Left kidney (tissue), 2 donors: ENCODE results near the gene RAB7A. TPM values are rescaled to one million over a fixed set of nuclear protein-coding genes. Genes with fewer than 3 reads are reported as not detected.
A peak's percentile ranks its signal among the peaks of the same experiment; 100 is the strongest.

Experiments
- DNase-seq: peaks from one replicate; pipeline ENCODE4 v3.0.0-alpha.2; 2013
- polyA plus RNA-seq: library from polyadenylated mRNA; unstranded; fragments of 120-200 nt; gene quantifications from one replicate; pipeline ENCODE4 v1.2.1, GENCODE V29; 2013; ENCODE audit not compliant: insufficient read length

RAB7A gene
- polyA plus RNA-seq, 1 donor, result 262 TPM

DNA sequence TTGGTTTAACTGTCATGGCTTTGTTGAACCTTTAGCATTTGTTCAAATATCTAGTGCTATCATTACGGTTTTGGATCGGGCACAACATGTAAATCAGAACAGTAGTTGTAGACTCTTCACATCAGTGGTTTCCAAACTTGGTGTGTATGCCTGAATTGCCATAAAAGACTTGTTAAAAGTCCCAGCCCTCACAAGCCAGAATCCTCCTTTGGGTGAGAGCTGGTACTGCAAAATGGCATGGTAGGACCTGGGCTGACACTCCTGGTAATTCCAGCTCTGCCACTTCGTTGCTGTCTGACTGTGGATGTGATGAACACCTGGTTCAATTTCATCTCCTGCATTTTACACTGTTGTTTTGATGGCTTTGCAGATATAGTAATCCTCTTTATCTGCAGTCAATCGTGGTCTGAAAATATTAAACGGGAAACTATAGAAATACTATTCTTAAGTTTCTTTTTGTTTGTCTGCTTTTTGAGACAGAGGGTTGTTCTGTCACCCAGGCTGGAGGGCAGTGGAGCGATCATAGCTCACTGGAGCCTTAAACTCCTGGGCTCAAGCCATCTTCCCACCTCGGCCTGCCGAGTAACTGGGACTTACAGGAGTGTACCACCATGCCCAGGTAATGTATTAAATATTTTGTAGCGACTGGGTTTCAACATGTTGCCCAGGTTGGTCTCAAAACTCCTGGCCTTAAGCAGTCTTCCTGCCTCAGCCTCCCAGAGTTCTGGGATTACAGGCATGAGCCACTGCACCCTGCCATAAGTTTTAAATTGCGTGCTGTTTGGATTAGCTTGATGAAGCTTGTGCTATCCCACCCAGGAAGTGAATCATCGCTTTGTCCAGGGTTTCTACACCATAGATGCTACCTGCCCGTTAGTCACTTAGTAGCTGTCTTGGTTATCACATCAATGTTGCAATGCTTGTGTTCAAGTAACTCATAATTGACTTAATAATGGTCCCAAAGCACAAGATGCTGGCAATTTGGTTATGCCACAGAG lies 61.6 kb downstream of the RAB7A start:
- no peak for DNase-seq

- no peak for DNase-seq
Observed at GRCh38 chr3:128788268-128788869, 62.4 kb downstream of the RAB7A start.

DNA sequence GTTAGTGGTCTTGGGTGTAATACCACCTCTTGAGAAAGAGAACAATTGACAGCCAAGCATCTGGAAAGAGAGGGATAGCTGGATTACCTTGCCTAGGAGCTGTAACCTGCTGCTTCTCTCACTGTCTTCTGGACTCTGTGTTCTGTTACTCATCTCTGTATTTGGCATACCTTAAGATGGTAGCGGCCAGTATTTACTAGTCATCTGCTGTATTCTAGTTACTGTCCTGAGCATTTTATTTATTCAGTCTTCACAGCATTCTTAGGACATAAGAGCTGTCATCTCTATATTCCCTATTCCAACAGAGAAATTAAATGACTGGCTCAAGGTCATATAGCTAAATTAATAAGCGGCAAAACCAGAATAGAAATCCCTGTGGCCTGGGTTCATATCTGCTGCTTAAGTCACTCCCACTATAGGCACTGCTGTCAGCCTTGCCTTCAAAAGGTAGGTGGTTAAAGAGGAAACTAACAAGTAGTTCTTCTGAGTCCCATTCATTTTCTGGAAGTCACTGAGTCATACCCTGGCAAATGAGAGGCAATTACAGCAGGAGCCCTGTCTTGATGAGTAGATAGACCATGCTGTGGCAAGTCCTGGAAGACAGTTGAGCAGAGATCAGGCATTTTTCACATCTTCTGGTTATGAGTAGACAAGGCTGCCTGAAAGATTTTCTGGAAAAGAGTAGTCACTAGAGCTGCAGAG lies 68.2 kb downstream of the RAB7A start:
- no peak for DNase-seq

GRCh38 chr3:128794770-128795649 lies 69.0 kb downstream of the RAB7A start:
- DNase-seq, result peak; percentile 59

GRCh38 chr3:128799653-128800052 lies 73.7 kb downstream of the RAB7A start:
- DNase-seq, result no peak

GRCh38 chr3:128800241-128801187 lies 74.5 kb downstream of the RAB7A start:
- no peak for DNase-seq

GRCh38 chr3:128801779-128802380 lies 75.9 kb downstream of the RAB7A start:
- DNase-seq, result no peak

- no peak for DNase-seq
Observed at GRCh38 chr3:128803307-128803706, 77.3 kb downstream of the RAB7A start.

GRCh38 chr3:128804017-128804810 lies 78.2 kb downstream of the RAB7A start:
- DNase-seq, result peak; percentile 50

GRCh38 chr3:128804811-128805155 lies 78.8 kb downstream of the RAB7A start:
- DNase-seq, result peak; percentile 82

GRCh38 chr3:128805772-128806171 lies 79.8 kb downstream of the RAB7A start:
- no peak for DNase-seq

- no peak for DNase-seq
Observed at GRCh38 chr3:128806588-128806987, 80.6 kb downstream of the RAB7A start.

DNA sequence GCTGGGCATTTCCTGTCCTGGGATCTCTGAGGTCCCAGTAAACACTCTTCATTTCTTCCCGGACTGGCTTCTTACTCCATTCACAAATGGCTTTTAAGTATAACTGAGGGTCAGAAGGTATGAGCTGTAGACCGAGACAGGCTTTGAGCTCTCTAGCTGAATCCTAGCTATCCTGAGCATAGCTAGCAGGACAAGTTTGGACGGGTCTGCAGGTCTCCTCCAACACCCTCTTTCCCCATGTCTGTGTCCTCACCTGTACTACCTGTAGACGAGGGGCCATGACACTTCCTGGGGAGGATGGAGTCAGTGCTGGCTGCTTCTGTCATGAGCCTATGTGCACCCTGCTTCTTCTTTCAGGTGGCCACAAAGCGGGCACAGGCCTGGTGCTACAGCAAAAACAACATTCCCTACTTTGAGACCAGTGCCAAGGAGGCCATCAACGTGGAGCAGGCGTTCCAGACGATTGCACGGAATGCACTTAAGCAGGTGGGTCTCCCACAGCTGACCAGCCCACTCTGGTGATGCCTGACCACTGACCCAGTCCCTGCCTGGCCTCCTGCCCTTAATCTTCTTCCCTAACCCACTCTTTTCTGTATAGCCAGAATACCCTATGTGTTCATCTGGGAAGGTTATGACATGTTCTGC lies 81.3 kb downstream of the RAB7A start:
- DNase-seq, result no peak

DNA sequence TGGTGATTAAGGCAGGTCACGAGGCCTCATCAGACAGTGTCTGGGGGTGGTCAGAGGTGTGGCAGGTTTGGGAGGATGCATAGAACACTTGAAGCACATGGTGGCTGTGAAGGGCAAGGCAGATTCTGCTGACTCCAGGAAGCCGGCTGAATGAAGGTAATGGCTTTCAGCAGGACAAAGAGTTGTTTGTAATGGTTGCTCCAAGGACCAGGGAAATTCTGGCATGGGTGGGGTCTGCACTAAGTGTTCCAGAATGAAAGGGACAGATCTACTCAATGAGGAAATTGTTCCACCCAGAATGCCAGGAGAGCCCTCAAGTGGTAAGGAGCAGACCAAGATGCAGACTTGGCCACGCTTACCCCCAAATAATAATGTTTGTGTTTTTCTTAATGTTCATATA lies 82.7 kb downstream of the RAB7A start:
- no peak for DNase-seq

- DNase-seq, result no peak
Observed at GRCh38 chr3:128813097-128813496, 87.1 kb downstream of the RAB7A start.

GRCh38 chr3:128814060-128814459 lies 88.1 kb downstream of the RAB7A start:
- DNase-seq, result no peak

DNA sequence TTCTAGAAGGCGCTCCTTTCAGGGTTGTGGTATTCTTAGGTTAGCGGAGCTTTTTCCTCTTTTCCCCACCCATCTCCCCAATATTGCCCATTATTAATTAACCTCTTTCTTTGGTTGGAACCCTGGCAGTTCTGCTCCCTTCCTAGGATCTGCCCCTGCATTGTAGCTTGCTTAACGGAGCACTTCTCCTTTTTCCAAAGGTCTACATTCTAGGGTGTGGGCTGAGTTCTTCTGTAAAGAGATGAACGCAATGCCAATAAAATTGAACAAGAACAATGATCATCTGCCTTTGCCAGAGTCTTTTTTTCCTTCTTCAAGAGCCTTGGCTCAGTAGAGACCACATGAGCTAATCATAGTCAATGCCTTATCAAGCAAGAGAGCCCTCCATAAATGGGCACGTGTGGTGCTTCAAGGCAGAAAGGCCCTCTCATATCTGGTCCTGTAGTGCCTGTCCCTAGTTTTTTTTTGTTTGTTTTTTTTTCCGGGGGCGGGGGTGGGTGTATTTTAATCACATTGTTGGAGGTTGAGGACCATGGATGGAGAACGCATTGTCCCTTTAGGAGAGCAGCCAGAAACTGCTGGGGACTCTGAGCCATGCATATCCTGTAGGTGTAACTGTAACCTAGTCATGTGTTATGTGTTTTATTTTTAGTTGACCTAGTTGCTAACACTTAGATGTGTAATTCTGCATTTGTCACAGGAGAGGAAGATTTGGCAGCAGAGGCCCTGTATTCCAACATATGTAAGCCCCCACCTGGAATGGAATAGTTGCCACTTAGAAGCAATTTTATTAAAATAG lies 88.7 kb downstream of the RAB7A start:
- DNase-seq, result no peak
